GM18526 (cell line): Measurements from ENCODE around the gene BTBD17.

ENCODE experiments used
- POLR2A ChIP-seq: IDR thresholded peaks from 3 replicates; pipeline ENCODE4 v1.6.1; 2011; ENCODE audit not compliant: insufficient read length; ENCODE audit errors: extremely low read depth

Gene BTBD17

GRCh38 chr17:74372426-74372825, 10.8 kb upstream of the BTBD17 start:
- TF ChIP-seq POLR2A: no peak

- no peak for TF ChIP-seq POLR2A
Measured at GRCh38 chr17:74371653-74372147, 10.0 kb upstream of the BTBD17 start.

GRCh38 chr17:74369665-74370490, 8.2 kb upstream of the BTBD17 start:
- no peak for TF ChIP-seq POLR2A

- TF ChIP-seq POLR2A: no peak
Measured at GRCh38 chr17:74369221-74369620, 7.6 kb upstream of the BTBD17 start.

GRCh38 chr17:74368341-74369081, 6.8 kb upstream of the BTBD17 start:
- TF ChIP-seq POLR2A: no peak

GRCh38 chr17:74367206-74367605, 5.5 kb upstream of the BTBD17 start, which contains the start of gene GPR142:
Gene GPR142, plus strand, starts transcription at chr17:74367506. Its CDS starts 2,035 bp downstream, at chr17:74369541.
- no peak for TF ChIP-seq POLR2A

GRCh38 chr17:74362810-74363498, 1.3 kb upstream of the BTBD17 start:
- no peak for TF ChIP-seq POLR2A

- TF ChIP-seq POLR2A: no peak
Measured at GRCh38 chr17:74362069-74362405, 369 bp upstream of the BTBD17 start.

GRCh38 chr17:74360899-74361229, 804 bp downstream of the BTBD17 start:
- TF ChIP-seq POLR2A: no peak

GRCh38 chr17:74359916-74360315, 1.8 kb downstream of the BTBD17 start:
- no peak for TF ChIP-seq POLR2A

GRCh38 chr17:74358697-74359096, 3.0 kb downstream of the BTBD17 start:
- TF ChIP-seq POLR2A: no peak

- no peak for TF ChIP-seq POLR2A
Measured at GRCh38 chr17:74357466-74357809, 4.2 kb downstream of the BTBD17 start.

- no peak for TF ChIP-seq POLR2A
Measured at GRCh38 chr17:74356646-74357465, 4.8 kb downstream of the BTBD17 start.

- TF ChIP-seq POLR2A: no peak
Measured at GRCh38 chr17:74355065-74355464, 6.6 kb downstream of the BTBD17 start.

- TF ChIP-seq POLR2A: no peak
Measured at GRCh38 chr17:74354561-74354960, 7.1 kb downstream of the BTBD17 start.
